ENCODE data around the gene FAAP100.

DNA sequence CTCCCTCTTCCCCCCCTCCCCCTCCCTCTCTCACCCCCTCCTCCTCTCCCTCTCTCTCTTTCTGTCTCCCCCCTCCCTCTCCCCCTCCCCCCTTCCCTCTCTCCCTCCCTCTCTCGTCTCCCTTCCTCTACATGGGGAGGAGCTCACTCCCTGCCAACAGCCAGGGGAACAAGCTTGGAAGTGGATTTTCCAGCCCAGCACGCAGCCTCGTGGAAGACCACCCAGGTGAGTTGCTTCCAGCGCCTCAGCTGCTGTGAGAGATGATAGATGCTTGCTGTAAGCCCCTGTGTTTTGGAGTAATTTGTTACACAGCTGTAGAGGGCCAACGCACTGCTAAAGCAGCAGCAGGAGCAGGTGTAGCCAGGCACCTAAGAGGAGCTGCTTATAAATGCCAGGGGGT is 60.4 kb downstream of the FAAP100 start:
- TF ChIP-seq, protein P1, sequence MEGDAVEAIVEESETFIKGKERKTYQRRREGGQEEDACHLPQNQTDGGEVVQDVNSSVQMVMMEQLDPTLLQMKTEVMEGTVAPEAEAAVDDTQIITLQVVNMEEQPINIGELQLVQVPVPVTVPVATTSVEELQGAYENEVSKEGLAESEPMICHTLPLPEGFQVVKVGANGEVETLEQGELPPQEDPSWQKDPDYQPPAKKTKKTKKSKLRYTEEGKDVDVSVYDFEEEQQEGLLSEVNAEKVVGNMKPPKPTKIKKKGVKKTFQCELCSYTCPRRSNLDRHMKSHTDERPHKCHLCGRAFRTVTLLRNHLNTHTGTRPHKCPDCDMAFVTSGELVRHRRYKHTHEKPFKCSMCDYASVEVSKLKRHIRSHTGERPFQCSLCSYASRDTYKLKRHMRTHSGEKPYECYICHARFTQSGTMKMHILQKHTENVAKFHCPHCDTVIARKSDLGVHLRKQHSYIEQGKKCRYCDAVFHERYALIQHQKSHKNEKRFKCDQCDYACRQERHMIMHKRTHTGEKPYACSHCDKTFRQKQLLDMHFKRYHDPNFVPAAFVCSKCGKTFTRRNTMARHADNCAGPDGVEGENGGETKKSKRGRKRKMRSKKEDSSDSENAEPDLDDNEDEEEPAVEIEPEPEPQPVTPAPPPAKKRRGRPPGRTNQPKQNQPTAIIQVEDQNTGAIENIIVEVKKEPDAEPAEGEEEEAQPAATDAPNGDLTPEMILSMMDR (conservative IDR thresholded peaks at IDR 0.05; ENCODE audit: low read length) = no peak
- TF ChIP-seq EZH2phosphoT487 (IDR thresholded peaks at IDR 0.05; ENCODE audit: borderline replicate concordance) = no peak

Measured in Loucy (cell line).